ENCODE data around the gene PTPRT. TPM values are rescaled to one million over a fixed set of nuclear protein-coding genes. Genes with fewer than 3 reads are reported as not detected.

Gene PTPRT
- total RNA-seq, 6 donors from 2014 or later, result 0.20 to 7.1 (median 3.8) TPM

GRCh38 chr20:42272516-42272915, 917.2 kb downstream of the PTPRT start:
- Histone ChIP-seq H3K4me3 (no peak overlapping the region), H3K9me3 (no peaks in the 10 kb centered on the region), H3K27me3 (no peaks in the 10 kb centered on the region), H3K4me1 (no peaks in the 10 kb centered on the region), H3K36me3 (no peaks in the 10 kb centered on the region), H3K27ac (no peak overlapping the region)
- WGBS, 2 donors, result 93 to 94% methylated on average over 6 of the region's 6 CpGs
- peak in 1 of 2 donors; percentile 3 for DNase-seq
- no peak for TF ChIP-seq EP300 (IDR thresholded peaks at IDR 0.05)
- TF ChIP-seq POLR2AphosphoS5 (IDR thresholded peaks at IDR 0.05), result no peak
- TF ChIP-seq POLR2A (IDR thresholded peaks at IDR 0.05), result no peak
- no peak for TF ChIP-seq CTCF (IDR thresholded peaks at IDR 0.05)
- ATAC-seq (ENCODE audit: low FRiP score in 2 of 2), result no peak

GRCh38 chr20:42270539-42270938, 919.2 kb downstream of the PTPRT start:
- TF ChIP-seq CTCF (IDR thresholded peaks at IDR 0.05) (no peak), POLR2A (IDR thresholded peaks at IDR 0.05) (no peak), POLR2AphosphoS5 (IDR thresholded peaks at IDR 0.05) (no peak)
- DNase-seq, result no peak
- H3K4me3 ChIP-seq, result no peak overlapping the region
- 48 to 56% methylated on average over 2 of the region's 2 CpGs for WGBS, 2 donors
- no peaks in the 10 kb centered on the region for H3K9me3 ChIP-seq
- H3K27ac ChIP-seq, result no peak overlapping the region
- ATAC-seq (ENCODE audit: low FRiP score in 2 of 2), result no peak
- H3K4me1 ChIP-seq, result no peaks in the 10 kb centered on the region
- no peaks in the 10 kb centered on the region for H3K36me3 ChIP-seq
- H3K27me3 ChIP-seq, result no peaks in the 10 kb centered on the region

- Histone ChIP-seq H3K4me3 (no peak overlapping the region), H3K9me3 (no peaks in the 10 kb centered on the region), H3K27ac (no peak overlapping the region), H3K4me1 (no peaks in the 10 kb centered on the region), H3K27me3 (no peaks in the 10 kb centered on the region), H3K36me3 (no peaks in the 10 kb centered on the region)
- ATAC-seq (ENCODE audit: low FRiP score in 2 of 2) (no peak), DNase-seq (no peak)
- no peak for TF ChIP-seq POLR2A (IDR thresholded peaks at IDR 0.05)
- no peak for TF ChIP-seq POLR2AphosphoS5 (IDR thresholded peaks at IDR 0.05)
- no peak for TF ChIP-seq EP300 (IDR thresholded peaks at IDR 0.05)
- WGBS, 2 donors, result 62 to 67% methylated on average over 4 of the region's 4 CpGs
These were observed 921.8 kb downstream of the PTPRT start for GRCh38 chr20:42267793-42268384.

GRCh38 chr20:42261766-42262270, 927.9 kb downstream of the PTPRT start:
- H3K36me3 ChIP-seq, result no peaks in the 10 kb centered on the region
- ATAC-seq (ENCODE audit: low FRiP score in 2 of 2) (no peak), DNase-seq (no peak)
- no peaks in the 10 kb centered on the region for H3K27me3 ChIP-seq
- WGBS, 2 donors, result 84 to 87% methylated on average over 6 of the region's 6 CpGs
- H3K9me3 ChIP-seq, result no peaks in the 10 kb centered on the region
- no peak overlapping the region for H3K4me3 ChIP-seq
- TF ChIP-seq POLR2A (IDR thresholded peaks at IDR 0.05) (no peak), POLR2AphosphoS5 (IDR thresholded peaks at IDR 0.05) (no peak), CTCF (IDR thresholded peaks at IDR 0.05) (no peak), EP300 (IDR thresholded peaks at IDR 0.05) (no peak)
- H3K4me1 ChIP-seq, result no peaks in the 10 kb centered on the region
- no peak overlapping the region for H3K27ac ChIP-seq

GRCh38 chr20:42260184-42260583, 929.5 kb downstream of the PTPRT start:
- Histone ChIP-seq H3K4me3 (no peak overlapping the region), H3K27me3 (no peaks in the 10 kb centered on the region), H3K36me3 (no peaks in the 10 kb centered on the region), H3K4me1 (no peaks in the 10 kb centered on the region), H3K27ac (no peak overlapping the region), H3K9me3 (no peaks in the 10 kb centered on the region)
- 69 to 77% methylated on average over 4 of the region's 4 CpGs for WGBS, 2 donors
- TF ChIP-seq POLR2AphosphoS5 (IDR thresholded peaks at IDR 0.05) (no peak), CTCF (IDR thresholded peaks at IDR 0.05) (no peak), EP300 (IDR thresholded peaks at IDR 0.05) (no peak), POLR2A (IDR thresholded peaks at IDR 0.05) (no peak)
- DNase-seq (no peak), ATAC-seq (ENCODE audit: low FRiP score in 2 of 2) (no peak)
